ENCODE data around the gene ANKRD39. TPM values are rescaled to one million over a fixed set of nuclear protein-coding genes. Genes with fewer than 3 reads are reported as not detected.
A peak's percentile ranks its signal among the peaks of the same experiment; 100 is the strongest.

ANKRD39 gene
- 10 to 100 TPM; 11.9 to 12.2 TPM for polyA plus RNA-seq

GRCh38 chr2:96857667-96858372 is at the start of gene ANKRD39:
ANKRD39 (minus strand) TSS chr2:96858016; CDS start chr2:96857987, 29 bp downstream.
- no peaks in the 10 kb centered on the region for H3K27me3 ChIP-seq (ENCODE audit: control insufficient read depth in 1 of 2, insufficient read depth in 2 of 2, low read length in 2 of 2)
- peak within 1 kb of the TSS; percentile 65 to 68 for H3K4me3 ChIP-seq (ENCODE audit: low read depth in 1 of 2, low read length in 2 of 2)
- peaks cover 7 to 24% of the 10 kb centered on the region in 2 donors for H3K36me3 ChIP-seq (ENCODE audit: control insufficient read depth in 2 of 2, insufficient read depth in 2 of 2, low read length in 1 of 2)
- no peaks in the 10 kb centered on the region for H3K9me3 ChIP-seq (ENCODE audit: control insufficient read depth in 2 of 2, insufficient read depth in 1 of 2, low read depth in 1 of 2, low read length in 1 of 2)
- H3K27ac ChIP-seq (ENCODE audit: low read depth in 2 of 2, low read length in 1 of 2), result peak within 1 kb of the TSS; percentile 84 to 87
- 0 to 1% methylated on average over 67 to 81 of the region's 81 CpGs for WGBS, 2 donors
- H3K4me1 ChIP-seq (ENCODE audit: control insufficient read depth in 2 of 2, insufficient read depth in 2 of 2, low read length in 1 of 2), result peaks cover 0 to 4% of the 10 kb centered on the region in 2 donors

- Histone ChIP-seq H3K9me3 (ENCODE audit: control insufficient read depth in 2 of 2, insufficient read depth in 1 of 2, low read depth in 1 of 2, low read length in 1 of 2) (no peaks in the 10 kb centered on the region), H3K27me3 (ENCODE audit: control insufficient read depth in 1 of 2, insufficient read depth in 2 of 2, low read length in 2 of 2) (no peaks in the 10 kb centered on the region), H3K36me3 (ENCODE audit: control insufficient read depth in 2 of 2, insufficient read depth in 2 of 2, low read length in 1 of 2) (no peaks in the 10 kb centered on the region), H3K4me1 (ENCODE audit: control insufficient read depth in 2 of 2, insufficient read depth in 2 of 2, low read length in 1 of 2) (peaks cover 0 to 8% of the 10 kb centered on the region in 2 donors), H3K27ac (ENCODE audit: low read depth in 2 of 2, low read length in 1 of 2) (peak overlapping the region; percentile 92), H3K4me3 (ENCODE audit: low read depth in 1 of 2, low read length in 2 of 2) (no peak overlapping the region)
- WGBS, 2 donors, result 34 to 52% methylated on average over 13 of the region's 13 CpGs
Observed at GRCh38 chr2:96906729-96907114, 48.9 kb upstream of the ANKRD39 start.

GRCh38 chr2:96903815-96904214 is 46.0 kb upstream of the ANKRD39 start:
- Histone ChIP-seq H3K36me3 (ENCODE audit: control insufficient read depth in 2 of 2, insufficient read depth in 2 of 2, low read length in 1 of 2) (no peaks in the 10 kb centered on the region), H3K4me3 (ENCODE audit: low read depth in 1 of 2, low read length in 2 of 2) (no peak overlapping the region), H3K27ac (ENCODE audit: low read depth in 2 of 2, low read length in 1 of 2) (no peak overlapping the region), H3K27me3 (ENCODE audit: control insufficient read depth in 1 of 2, insufficient read depth in 2 of 2, low read length in 2 of 2) (no peaks in the 10 kb centered on the region), H3K9me3 (ENCODE audit: control insufficient read depth in 2 of 2, insufficient read depth in 1 of 2, low read depth in 1 of 2, low read length in 1 of 2) (no peaks in the 10 kb centered on the region), H3K4me1 (ENCODE audit: control insufficient read depth in 2 of 2, insufficient read depth in 2 of 2, low read length in 1 of 2) (peaks cover 4 to 18% of the 10 kb centered on the region in 2 donors)
- whole genome bisulfite sequencing, 2 donors, result 49 to 68% methylated on average over 7 of the region's 7 CpGs

- H3K9me3 ChIP-seq (ENCODE audit: control insufficient read depth in 2 of 2, insufficient read depth in 1 of 2, low read depth in 1 of 2, low read length in 1 of 2), result no peaks in the 10 kb centered on the region
- no peak overlapping the region for H3K27ac ChIP-seq (ENCODE audit: low read depth in 2 of 2, low read length in 1 of 2)
- H3K4me3 ChIP-seq (ENCODE audit: low read depth in 1 of 2, low read length in 2 of 2), result no peak overlapping the region
- WGBS, 2 donors, result 83 to 84% methylated on average over 7 of the region's 7 CpGs
- H3K4me1 ChIP-seq (ENCODE audit: control insufficient read depth in 2 of 2, insufficient read depth in 2 of 2, low read length in 1 of 2), result peaks cover 4 to 23% of the 10 kb centered on the region in 2 donors
- no peaks in the 10 kb centered on the region for H3K27me3 ChIP-seq (ENCODE audit: control insufficient read depth in 1 of 2, insufficient read depth in 2 of 2, low read length in 2 of 2)
- H3K36me3 ChIP-seq (ENCODE audit: control insufficient read depth in 2 of 2, insufficient read depth in 2 of 2, low read length in 1 of 2), result no peaks in the 10 kb centered on the region
Observed at GRCh38 chr2:96903318-96903717, 45.5 kb upstream of the ANKRD39 start.

- no peaks in the 10 kb centered on the region for H3K36me3 ChIP-seq (ENCODE audit: control insufficient read depth in 2 of 2, insufficient read depth in 2 of 2, low read length in 1 of 2)
- peaks cover 13 to 39% of the 10 kb centered on the region in 2 donors for H3K4me1 ChIP-seq (ENCODE audit: control insufficient read depth in 2 of 2, insufficient read depth in 2 of 2, low read length in 1 of 2)
- no peak overlapping the region for H3K4me3 ChIP-seq (ENCODE audit: low read depth in 1 of 2, low read length in 2 of 2)
- 83 to 91% methylated on average over 10 of the region's 10 CpGs for WGBS, 2 donors
- H3K27me3 ChIP-seq (ENCODE audit: control insufficient read depth in 1 of 2, insufficient read depth in 2 of 2, low read length in 2 of 2), result no peaks in the 10 kb centered on the region
- H3K9me3 ChIP-seq (ENCODE audit: control insufficient read depth in 2 of 2, insufficient read depth in 1 of 2, low read depth in 1 of 2, low read length in 1 of 2), result no peaks in the 10 kb centered on the region
- no peak overlapping the region for H3K27ac ChIP-seq (ENCODE audit: low read depth in 2 of 2, low read length in 1 of 2)
Observed at GRCh38 chr2:96900237-96900636, 42.4 kb upstream of the ANKRD39 start.

GRCh38 chr2:96899413-96899741 is 41.6 kb upstream of the ANKRD39 start:
- Histone ChIP-seq H3K9me3 (ENCODE audit: control insufficient read depth in 2 of 2, insufficient read depth in 1 of 2, low read depth in 1 of 2, low read length in 1 of 2) (no peaks in the 10 kb centered on the region), H3K36me3 (ENCODE audit: control insufficient read depth in 2 of 2, insufficient read depth in 2 of 2, low read length in 1 of 2) (no peaks in the 10 kb centered on the region), H3K27me3 (ENCODE audit: control insufficient read depth in 1 of 2, insufficient read depth in 2 of 2, low read length in 2 of 2) (no peaks in the 10 kb centered on the region), H3K4me1 (ENCODE audit: control insufficient read depth in 2 of 2, insufficient read depth in 2 of 2, low read length in 1 of 2) (peaks cover 13 to 40% of the 10 kb centered on the region in 2 donors), H3K4me3 (ENCODE audit: low read depth in 1 of 2, low read length in 2 of 2) (no peak overlapping the region), H3K27ac (ENCODE audit: low read depth in 2 of 2, low read length in 1 of 2) (peak overlapping the region in 1 of 2 donors; percentile 66)
- WGBS, 2 donors, result 85 to 87% methylated on average over 4 of the region's 4 CpGs

- Histone ChIP-seq H3K27ac (ENCODE audit: low read depth in 2 of 2, low read length in 1 of 2) (peak overlapping the region; percentile 47 to 66), H3K9me3 (ENCODE audit: control insufficient read depth in 2 of 2, insufficient read depth in 1 of 2, low read depth in 1 of 2, low read length in 1 of 2) (no peaks in the 10 kb centered on the region), H3K4me1 (ENCODE audit: control insufficient read depth in 2 of 2, insufficient read depth in 2 of 2, low read length in 1 of 2) (peaks cover 13 to 43% of the 10 kb centered on the region in 2 donors), H3K4me3 (ENCODE audit: low read depth in 1 of 2, low read length in 2 of 2) (no peak overlapping the region), H3K27me3 (ENCODE audit: control insufficient read depth in 1 of 2, insufficient read depth in 2 of 2, low read length in 2 of 2) (no peaks in the 10 kb centered on the region), H3K36me3 (ENCODE audit: control insufficient read depth in 2 of 2, insufficient read depth in 2 of 2, low read length in 1 of 2) (no peaks in the 10 kb centered on the region)
- 57 to 66% methylated on average over 11 of the region's 11 CpGs for whole genome bisulfite sequencing, 2 donors
Observed at GRCh38 chr2:96898641-96899412, 41.0 kb upstream of the ANKRD39 start.

GRCh38 chr2:96898135-96898505 is 40.3 kb upstream of the ANKRD39 start:
- no peaks in the 10 kb centered on the region for H3K36me3 ChIP-seq (ENCODE audit: control insufficient read depth in 2 of 2, insufficient read depth in 2 of 2, low read length in 1 of 2)
- no peaks in the 10 kb centered on the region for H3K9me3 ChIP-seq (ENCODE audit: control insufficient read depth in 2 of 2, insufficient read depth in 1 of 2, low read depth in 1 of 2, low read length in 1 of 2)
- peaks cover 13 to 48% of the 10 kb centered on the region in 2 donors for H3K4me1 ChIP-seq (ENCODE audit: control insufficient read depth in 2 of 2, insufficient read depth in 2 of 2, low read length in 1 of 2)
- H3K27me3 ChIP-seq (ENCODE audit: control insufficient read depth in 1 of 2, insufficient read depth in 2 of 2, low read length in 2 of 2), result no peaks in the 10 kb centered on the region
- no peak overlapping the region for H3K4me3 ChIP-seq (ENCODE audit: low read depth in 1 of 2, low read length in 2 of 2)
- H3K27ac ChIP-seq (ENCODE audit: low read depth in 2 of 2, low read length in 1 of 2), result peak overlapping the region; percentile 47 to 77
- WGBS, 2 donors, result 77 to 78% methylated on average over 8 of the region's 8 CpGs

GRCh38 chr2:96897491-96898134 is 39.8 kb upstream of the ANKRD39 start:
- no peaks in the 10 kb centered on the region for H3K36me3 ChIP-seq (ENCODE audit: control insufficient read depth in 2 of 2, insufficient read depth in 2 of 2, low read length in 1 of 2)
- peaks cover 13 to 49% of the 10 kb centered on the region in 2 donors for H3K4me1 ChIP-seq (ENCODE audit: control insufficient read depth in 2 of 2, insufficient read depth in 2 of 2, low read length in 1 of 2)
- WGBS, 2 donors, result 48 to 53% methylated on average over 11 of the region's 11 CpGs
- H3K27ac ChIP-seq (ENCODE audit: low read depth in 2 of 2, low read length in 1 of 2), result peak overlapping the region; percentile 47 to 77
- H3K27me3 ChIP-seq (ENCODE audit: control insufficient read depth in 1 of 2, insufficient read depth in 2 of 2, low read length in 2 of 2), result no peaks in the 10 kb centered on the region
- no peak overlapping the region for H3K4me3 ChIP-seq (ENCODE audit: low read depth in 1 of 2, low read length in 2 of 2)
- H3K9me3 ChIP-seq (ENCODE audit: control insufficient read depth in 2 of 2, insufficient read depth in 1 of 2, low read depth in 1 of 2, low read length in 1 of 2), result no peaks in the 10 kb centered on the region

Measured in esophagus (tissue), 2 donors.